SH-SY5Y (cell line): ENCODE results near the gene GRIP1.

ENCODE experiments used
- GATA2 ChIP-seq: IDR thresholded peaks from 2 replicates; pipeline ENCODE4 v1.6.1; 2011; ENCODE audit warnings: mild to moderate bottlenecking, low read depth, low read length
- GATA3 ChIP-seq: IDR thresholded peaks from 2 replicates; pipeline ENCODE4 v1.6.1; 2011; ENCODE audit warnings: low read depth, mild to moderate bottlenecking, low read length, moderate library complexity

- no peak for TF ChIP-seq GATA3
- no peak for TF ChIP-seq GATA2
These were observed 12.4 kb downstream of the GRIP1 start for GRCh38 chr12:66666481-66666880.
